Dermis microvascular lymphatic vessel endothelial cell (primary cell): ENCODE measurements around the gene RTF1. TPM values are rescaled to one million over a fixed set of nuclear protein-coding genes. Genes with fewer than 3 reads are reported as not detected.
"Not testable (repeated sequence)": the region's sequence is repeated elsewhere in the genome, so short reads cannot be mapped to it uniquely, and the experiment has no call there.

Experiments
- DNase-seq, 2 donors: peaks; one replicate each; pipeline versions ENCODE4 v3.0.0 to v3.0.0-alpha.2; 2010; ENCODE audit warnings: low read depth in 2 of 2
- total RNA-seq: library from RNA; depleted of rRNA; stranded (reverse); fragments of >200 nt; gene quantifications from 2 replicates; pipeline ENCODE4 v1.2.1, GENCODE V29; 2014

Gene RTF1
- total RNA-seq, result 11.9 and 13.9 TPM in 2 replicates

- DNase-seq, result peak; percentile 72 to 90
Observed at GRCh38 chr15:41416742-41417417, at the start of gene RTF1. Gene RTF1 (plus strand): TSS chr15:41417095. CDS start chr15:41417116, 21 bp downstream.

GRCh38 chr15:41367418-41367817 lies 49.5 kb upstream of the RTF1 start:
- DNase-seq, result no peak

DNA sequence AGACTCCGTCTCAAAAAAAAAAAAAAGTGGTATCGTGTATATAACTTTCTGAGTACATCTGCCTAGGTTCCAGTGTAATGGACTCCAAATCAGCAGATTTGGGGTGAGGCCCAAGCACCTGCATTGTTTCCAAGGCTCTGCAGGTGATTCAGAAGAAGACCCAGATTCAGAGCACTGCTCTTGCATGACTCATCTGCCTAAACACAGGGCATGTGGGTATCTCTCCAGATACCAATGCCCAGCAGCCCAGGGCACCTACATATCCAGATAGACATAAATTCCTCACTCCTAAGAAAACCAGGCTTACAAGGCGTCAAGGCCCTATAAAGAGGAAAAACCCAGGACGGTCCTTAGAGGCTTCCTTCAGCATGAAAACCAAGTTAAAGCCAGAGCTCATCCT lies 38.9 kb upstream of the RTF1 start:
- DNase-seq, result no peak

GRCh38 chr15:41383974-41384749 lies 32.7 kb upstream of the RTF1 start:
- not testable (repeated sequence) for DNase-seq

DNA sequence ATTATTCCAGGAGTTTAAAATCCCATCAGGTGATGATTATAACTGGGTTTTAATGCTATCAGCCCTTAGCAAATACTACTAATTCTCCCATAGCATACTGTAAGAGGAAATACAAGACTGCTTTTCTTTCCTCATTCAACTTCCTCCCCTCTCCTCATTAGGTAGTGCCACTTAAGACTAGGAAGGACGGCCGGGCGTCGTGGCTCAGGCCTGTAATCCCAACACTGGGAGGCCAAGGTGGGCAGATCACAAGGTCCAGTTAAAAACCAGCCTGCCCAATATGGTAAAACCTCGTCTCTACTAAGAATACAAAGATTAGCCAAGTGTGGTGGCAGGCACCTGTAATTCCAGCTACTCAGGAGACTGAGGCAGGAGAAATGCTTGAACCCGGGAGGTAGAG lies 29.2 kb upstream of the RTF1 start:
- no peak for DNase-seq

DNA sequence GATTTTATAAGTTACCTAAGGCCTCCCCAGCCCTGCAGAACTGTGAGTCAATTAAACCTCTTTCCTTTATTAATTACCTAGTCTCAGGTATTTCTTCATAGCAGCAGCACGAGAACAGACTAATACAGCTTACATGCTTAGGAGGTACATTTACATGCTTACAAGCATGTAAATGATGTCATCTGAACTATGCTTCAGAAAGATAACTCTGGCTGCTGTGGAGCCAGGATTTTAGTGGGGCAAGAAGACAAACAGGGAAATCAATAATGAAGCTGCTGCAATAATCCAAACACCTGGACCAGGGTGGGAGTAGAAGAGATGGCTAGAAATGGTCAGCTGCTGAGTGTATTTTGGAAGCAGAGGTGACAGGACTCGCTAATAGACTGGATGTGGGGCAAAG lies 24.2 kb upstream of the RTF1 start:
- no peak for DNase-seq

DNA sequence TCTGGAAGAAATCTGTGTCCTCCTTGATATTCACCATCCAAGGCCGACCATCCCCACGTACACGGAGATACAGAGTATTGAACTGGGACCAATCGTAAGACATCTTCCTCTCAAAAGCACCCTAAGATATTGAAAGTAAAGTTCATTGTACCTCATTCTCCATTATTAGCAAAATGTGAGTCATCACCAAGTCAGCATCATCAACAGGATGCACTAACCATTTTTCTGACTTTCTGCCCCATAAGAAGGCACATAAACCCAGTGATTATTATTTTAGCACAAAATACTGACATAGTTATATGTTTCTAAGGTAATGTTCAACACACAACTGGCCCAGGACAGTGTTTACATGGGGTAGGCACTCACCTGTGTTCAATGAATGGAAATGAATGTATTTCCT lies 22.0 kb upstream of the RTF1 start:
- no peak for DNase-seq

- no peak for DNase-seq
Observed at GRCh38 chr15:41396111-41396510, 20.8 kb upstream of the RTF1 start.

- DNase-seq, result no peak
Observed at GRCh38 chr15:41401904-41402267, 15.0 kb upstream of the RTF1 start.

DNA sequence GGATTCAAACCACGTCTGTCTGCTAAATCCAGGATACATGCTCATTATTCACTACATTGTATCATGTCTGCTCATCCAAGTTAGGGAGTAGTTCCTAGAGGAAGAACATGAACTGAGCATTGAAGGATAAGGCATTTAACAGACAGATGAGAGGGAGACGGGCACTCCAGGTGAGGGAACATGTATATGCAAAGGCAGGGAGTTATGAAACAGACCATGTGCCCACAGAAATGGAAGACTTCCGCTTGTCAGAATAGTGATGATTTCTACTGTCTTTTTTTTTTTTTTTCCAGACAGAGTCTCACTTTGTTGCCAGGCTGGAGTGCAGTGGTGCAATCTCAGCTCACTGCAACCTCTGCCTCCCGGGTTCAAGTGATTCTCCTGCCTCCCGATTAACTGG lies 9.6 kb upstream of the RTF1 start:
- no peak for DNase-seq

GRCh38 chr15:41408234-41408641 lies 8.7 kb upstream of the RTF1 start:
- no peak for DNase-seq

DNA sequence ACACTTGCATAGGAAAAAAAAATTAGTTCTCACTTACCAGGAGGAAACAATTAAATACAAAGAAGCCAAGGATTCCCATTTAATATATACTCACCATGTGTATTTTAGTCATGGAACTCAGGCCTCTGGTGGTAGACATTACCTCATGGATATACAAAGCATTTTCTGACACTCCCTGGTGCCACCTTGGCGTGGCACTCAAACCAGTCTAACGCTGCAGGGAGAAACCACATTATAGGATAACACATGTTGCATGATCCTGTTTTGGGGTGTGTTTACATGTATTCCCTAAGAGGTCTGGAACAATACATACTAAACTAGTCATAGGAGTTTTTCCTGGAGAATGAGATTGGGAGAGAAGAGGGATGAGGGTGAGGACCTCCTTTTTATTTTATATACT lies 5.9 kb upstream of the RTF1 start:
- DNase-seq, result no peak

GRCh38 chr15:41411441-41411840 lies 5.5 kb upstream of the RTF1 start:
- DNase-seq, result no peak

DNA sequence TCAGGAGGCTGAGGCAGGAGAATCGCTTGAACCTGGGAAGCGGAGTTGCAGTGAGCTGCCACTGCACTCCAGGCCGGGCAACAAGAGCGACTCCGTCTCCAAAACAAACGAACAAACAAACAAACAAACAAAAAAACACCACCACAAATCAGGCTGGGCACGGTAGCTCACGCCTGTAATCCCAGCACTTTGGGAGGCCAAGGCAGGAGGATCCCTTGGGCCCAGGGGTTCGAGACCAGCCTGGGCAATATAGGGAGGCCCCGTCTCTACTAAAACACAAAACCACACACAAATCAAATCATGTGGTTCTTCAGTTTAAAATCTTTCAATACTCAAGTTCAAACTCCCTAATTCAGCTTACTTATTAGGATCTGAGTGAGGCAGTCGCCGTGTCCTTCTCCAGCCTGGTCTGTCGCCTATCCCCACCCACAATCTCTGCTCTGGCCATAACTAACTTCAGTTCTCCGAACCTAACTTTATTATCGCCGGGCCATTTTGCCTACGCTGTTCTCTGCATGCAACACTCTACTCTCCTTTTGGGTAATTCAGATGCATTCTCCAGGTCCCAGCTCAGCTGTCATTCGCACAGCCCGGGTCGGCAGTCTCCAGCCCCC lies 660 bp upstream of the RTF1 start:
- DNase-seq, result no peak

- no peak for DNase-seq
Observed at GRCh38 chr15:41417418-41418195, 712 bp downstream of the RTF1 start.

GRCh38 chr15:41423979-41424659 lies 7.2 kb downstream of the RTF1 start:
- DNase-seq, result no peak

DNA sequence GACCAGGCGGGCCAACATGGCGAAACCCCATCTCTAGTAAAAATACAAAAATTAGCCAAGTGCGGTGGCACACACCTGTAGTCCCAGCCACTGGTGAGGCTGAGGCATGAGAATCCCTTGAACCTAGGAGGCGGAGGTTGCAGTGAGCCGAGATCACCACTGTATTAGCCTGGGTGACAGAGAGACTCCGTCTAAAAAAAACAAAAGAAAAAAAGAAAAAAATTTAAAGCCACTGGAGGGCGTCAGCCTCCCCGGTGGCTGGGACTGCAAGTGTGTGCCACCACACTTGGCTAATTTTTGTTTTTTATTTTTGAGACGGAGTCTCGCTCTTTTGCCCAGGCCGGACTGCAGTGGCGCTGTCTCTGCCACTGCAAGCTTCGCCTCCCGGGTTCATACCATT lies 7.9 kb downstream of the RTF1 start:
- DNase-seq, result no peak

DNA sequence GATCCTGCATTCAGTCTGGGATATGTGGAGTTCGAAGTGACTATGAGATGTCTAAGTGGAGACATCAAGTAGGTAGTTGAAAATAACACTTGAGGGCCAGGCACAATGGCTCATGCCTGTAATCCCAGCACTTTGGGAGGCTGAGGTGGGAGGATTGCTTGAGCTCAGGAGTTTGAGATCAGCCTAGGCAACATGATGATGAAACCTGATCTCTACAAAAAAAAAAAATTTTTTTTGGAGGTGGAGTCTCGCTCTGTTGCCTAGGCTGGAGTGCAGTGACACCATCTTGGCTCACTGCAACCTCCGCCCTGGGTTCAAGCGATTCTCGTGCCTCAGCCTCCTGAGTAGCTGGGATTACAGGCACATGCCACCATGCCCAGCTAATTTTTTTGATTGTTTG lies 9.0 kb downstream of the RTF1 start:
- not testable (repeated sequence) for DNase-seq

DNA sequence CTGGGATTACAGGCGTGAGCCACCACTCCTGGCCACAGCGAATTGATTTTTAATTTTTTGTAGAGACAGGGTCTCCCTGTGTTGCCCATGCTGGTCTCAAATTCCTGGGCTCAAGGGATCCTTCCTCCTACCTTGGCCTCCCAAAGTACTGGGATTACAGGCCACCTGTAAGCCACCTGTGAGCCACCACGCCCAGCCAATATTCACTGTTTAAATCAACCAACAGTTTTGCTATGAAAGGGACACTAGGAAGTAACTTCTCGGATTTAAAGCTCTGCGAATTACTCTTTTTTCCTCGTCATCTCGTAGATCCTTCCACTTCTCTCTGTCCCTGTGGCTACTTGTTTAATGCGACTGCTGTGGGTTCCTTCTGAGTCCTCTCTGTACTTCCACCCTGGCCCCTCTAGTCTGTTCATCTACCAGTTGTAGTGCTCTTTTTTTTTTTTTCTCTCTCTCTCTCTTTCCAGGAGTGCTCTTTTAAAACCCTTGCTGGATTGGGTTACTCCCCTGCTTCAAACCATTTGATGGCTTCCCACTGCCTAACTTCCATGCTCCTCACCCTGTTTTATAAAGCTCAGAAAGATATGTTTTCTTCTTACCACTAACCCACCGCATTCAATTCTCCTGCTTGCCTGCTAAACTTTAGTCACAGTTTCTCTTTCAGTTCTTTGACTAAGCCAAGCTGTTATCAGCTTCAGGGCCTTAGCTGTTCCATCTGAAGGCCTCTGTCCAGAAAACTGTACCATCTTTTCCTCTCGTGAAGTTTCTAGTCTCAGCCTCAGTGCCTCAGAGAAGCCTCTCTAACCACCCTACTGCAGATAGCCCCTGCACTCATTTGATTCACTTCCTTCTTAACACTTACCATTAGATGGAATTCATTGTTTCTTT lies 12.4 kb downstream of the RTF1 start:
- DNase-seq, result no peak

DNA sequence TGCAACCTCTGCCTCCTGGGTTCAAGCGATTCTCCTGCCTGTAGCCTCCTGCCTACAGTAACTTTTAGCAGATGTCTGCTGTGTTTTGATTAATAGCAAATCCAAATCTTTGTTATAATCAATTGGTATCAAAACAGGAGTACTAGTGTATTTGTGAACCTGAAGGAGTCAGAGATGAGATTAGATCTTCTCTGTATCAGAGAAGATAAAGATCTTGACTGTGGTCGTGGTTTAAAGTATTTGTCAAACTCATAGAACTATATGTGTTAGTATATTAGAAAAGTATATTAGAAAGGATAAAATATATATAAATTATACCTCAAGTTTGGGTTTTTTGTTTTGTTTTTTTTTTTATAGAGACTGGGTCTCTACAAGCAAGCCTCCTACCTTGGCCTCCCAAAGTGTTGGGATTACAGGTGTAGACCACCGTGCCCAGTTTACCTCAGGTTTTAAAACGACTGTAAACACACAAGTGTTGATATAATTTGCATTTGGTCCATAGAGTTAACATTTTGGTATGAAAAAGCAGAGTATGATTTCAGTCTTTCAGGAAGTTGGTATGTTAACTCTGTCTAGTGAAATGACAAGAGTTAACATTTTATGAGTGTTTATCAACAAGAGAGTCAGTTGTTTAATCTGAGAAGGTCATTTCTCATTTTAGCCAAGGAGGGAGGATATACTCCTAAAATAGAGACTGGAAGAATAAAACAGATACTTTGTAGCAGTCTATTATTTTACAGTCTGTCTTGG lies 18.3 kb downstream of the RTF1 start:
- DNase-seq, result no peak
